ENCODE measurements around the gene CDCA7.

DNA sequence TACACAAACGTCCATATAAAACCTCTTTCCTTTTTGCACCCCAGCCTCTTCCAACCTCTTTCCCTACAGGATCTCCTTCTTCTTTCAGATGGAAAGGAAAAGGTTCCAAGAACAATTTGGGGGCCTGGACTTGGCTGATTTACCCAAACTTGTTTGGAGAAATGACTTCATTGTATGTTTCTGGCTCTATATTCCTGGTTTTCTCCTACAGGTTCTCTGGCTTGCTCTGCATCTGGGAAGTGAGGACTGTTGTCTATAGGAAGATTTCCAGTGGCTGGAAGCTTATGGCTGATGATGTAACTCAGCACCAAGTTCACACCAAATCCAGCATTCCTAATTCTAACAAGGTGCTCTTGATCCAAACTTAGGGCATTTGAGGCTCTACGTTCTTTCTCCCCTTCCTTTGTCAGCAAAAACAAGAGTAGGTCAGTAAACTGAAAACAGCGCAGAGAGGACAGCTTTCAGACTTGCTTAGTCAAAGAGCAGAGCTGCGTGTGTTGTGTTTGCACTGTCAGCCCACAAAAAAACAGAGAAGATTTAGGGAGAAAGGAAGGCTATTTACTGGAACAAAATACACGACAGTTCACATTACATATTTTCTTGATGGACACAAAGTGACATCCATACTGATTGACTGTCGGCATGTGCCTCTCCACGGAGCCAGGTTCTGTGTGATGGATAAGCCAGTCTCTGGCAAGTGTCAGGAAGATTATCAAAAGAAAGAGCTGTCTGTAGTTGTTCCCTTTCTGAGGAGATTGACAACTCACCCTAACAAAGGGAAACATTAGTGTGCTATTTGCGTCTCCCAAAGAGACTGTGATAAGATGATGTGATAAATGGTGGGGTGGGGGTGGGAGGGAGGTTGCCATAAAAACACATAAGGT is 39.7 kb downstream of the CDCA7 start:
- TF ChIP-seq YY1 (IDR thresholded peaks at IDR 0.05; ENCODE audit: insufficient read depth, insufficient read length) (no peak), ZNF274 (IDR thresholded peaks at IDR 0.05; ENCODE audit: low read depth, low read length) (no peak), SUZ12 (IDR thresholded peaks at IDR 0.05; ENCODE audit: extremely low read depth, insufficient read depth, insufficient read length) (no peak)

Measured in NT2/D1 (cell line).